Stimulated activated memory B cell treated with anti-CD40 and anti-IgM and Interleukin-4, amounts not matched to agents 10 μg/mL and 1 μg/mL and 100 μg/mL, for 72 hours (primary cell): ENCODE data around the gene SCAMP5.

Experiments
- ATAC-seq: fragments of 150-1000 bp; cut with Tn5 transposase; 2 replicates; pipeline ENCODE4 v1.10.0; 2021
- H3K27ac Mint-ChIP-seq: one replicate; pipeline ENCODE4 v1.8.0; 2022; ENCODE audit warnings: mild to moderate bottlenecking, mixed read lengths
- H3K27me3 Mint-ChIP-seq: one replicate; pipeline ENCODE4 v1.8.0; 2022; ENCODE audit warnings: mixed read lengths
- H3K36me3 Mint-ChIP-seq: one replicate; pipeline ENCODE4 v1.8.0; 2022; ENCODE audit warnings: mixed read lengths
- H3K4me1 Mint-ChIP-seq: one replicate; pipeline ENCODE4 v1.8.0; 2022; ENCODE audit warnings: mixed read lengths
- H3K4me3 Mint-ChIP-seq: one replicate; pipeline ENCODE4 v1.8.0; 2022; ENCODE audit warnings: mild to moderate bottlenecking, moderate library complexity, mixed read lengths
- H3K9me3 Mint-ChIP-seq: one replicate; pipeline ENCODE4 v1.8.0; 2022; ENCODE audit warnings: mixed read lengths

Gene SCAMP5

GRCh38 chr15:75023872-75024636 lies 28.7 kb downstream of the SCAMP5 start:
- Mint-ChIP-seq H3K4me3 (peak overlapping the region; percentile 90), H3K4me1 (peaks cover 36% of the 10 kb centered on the region), H3K27ac (peak overlapping the region; percentile 89), H3K36me3 (peaks cover 13% of the 10 kb centered on the region), H3K9me3 (no peaks in the 10 kb centered on the region), H3K27me3 (peaks cover 23% of the 10 kb centered on the region)
- ATAC-seq: peak; percentile 18

GRCh38 chr15:75025107-75025506 lies 29.7 kb downstream of the SCAMP5 start:
- peak overlapping the region; percentile 89 for H3K27ac Mint-ChIP-seq

GRCh38 chr15:75025548-75026260 lies 30.3 kb downstream of the SCAMP5 start:
- H3K36me3 Mint-ChIP-seq: peaks cover 22% of the 10 kb centered on the region
- ATAC-seq: no peak
- no peak overlapping the region for H3K27ac Mint-ChIP-seq
- H3K9me3 Mint-ChIP-seq: no peaks in the 10 kb centered on the region
- H3K27me3 Mint-ChIP-seq: peaks cover 8% of the 10 kb centered on the region
- H3K4me3 Mint-ChIP-seq: no peak overlapping the region
- H3K4me1 Mint-ChIP-seq: peaks cover 41% of the 10 kb centered on the region

More at GRCh38 chr15:75025107-75025506, 29.7 kb downstream of the SCAMP5 start:
- no peak for ATAC-seq
- H3K9me3 Mint-ChIP-seq: no peaks in the 10 kb centered on the region
- H3K4me3 Mint-ChIP-seq: peak overlapping the region; percentile 90
- H3K4me1 Mint-ChIP-seq: peaks cover 38% of the 10 kb centered on the region
- peaks cover 17% of the 10 kb centered on the region for H3K36me3 Mint-ChIP-seq
- H3K27me3 Mint-ChIP-seq: peaks cover 12% of the 10 kb centered on the region

- Mint-ChIP-seq H3K9me3 (no peaks in the 10 kb centered on the region), H3K36me3 (peaks cover 28% of the 10 kb centered on the region), H3K4me3 (no peak overlapping the region), H3K4me1 (peaks cover 58% of the 10 kb centered on the region), H3K27me3 (no peaks in the 10 kb centered on the region), H3K27ac (no peak overlapping the region)
- ATAC-seq: no peak
These were observed 32.2 kb downstream of the SCAMP5 start for GRCh38 chr15:75027551-75027950.

- peaks cover 28% of the 10 kb centered on the region for H3K36me3 Mint-ChIP-seq
- H3K4me3 Mint-ChIP-seq: no peak overlapping the region
- no peak for ATAC-seq
- H3K27ac Mint-ChIP-seq: peak overlapping the region; percentile 28
- H3K27me3 Mint-ChIP-seq: no peaks in the 10 kb centered on the region
- H3K4me1 Mint-ChIP-seq: peaks cover 59% of the 10 kb centered on the region
- no peaks in the 10 kb centered on the region for H3K9me3 Mint-ChIP-seq
These were observed 33.6 kb downstream of the SCAMP5 start for GRCh38 chr15:75028991-75029377.

- ATAC-seq: peak; percentile 91
- peak overlapping the region; percentile 28 for H3K27ac Mint-ChIP-seq
- peaks cover 54% of the 10 kb centered on the region for H3K4me1 Mint-ChIP-seq
- H3K9me3 Mint-ChIP-seq: no peaks in the 10 kb centered on the region
- H3K36me3 Mint-ChIP-seq: peaks cover 28% of the 10 kb centered on the region
- no peak overlapping the region for H3K4me3 Mint-ChIP-seq
- H3K27me3 Mint-ChIP-seq: no peaks in the 10 kb centered on the region
These were observed 34.1 kb downstream of the SCAMP5 start for GRCh38 chr15:75029378-75030022.

GRCh38 chr15:75030023-75030413 lies 34.7 kb downstream of the SCAMP5 start:
- Mint-ChIP-seq H3K36me3 (peaks cover 28% of the 10 kb centered on the region), H3K9me3 (no peaks in the 10 kb centered on the region), H3K27ac (no peak overlapping the region), H3K4me1 (peaks cover 49% of the 10 kb centered on the region), H3K4me3 (no peak overlapping the region), H3K27me3 (no peaks in the 10 kb centered on the region)
- ATAC-seq: no peak

- H3K4me3 Mint-ChIP-seq: no peak overlapping the region
- no peaks in the 10 kb centered on the region for H3K27me3 Mint-ChIP-seq
- no peak overlapping the region for H3K27ac Mint-ChIP-seq
- H3K36me3 Mint-ChIP-seq: peaks cover 28% of the 10 kb centered on the region
- ATAC-seq: no peak
- no peaks in the 10 kb centered on the region for H3K9me3 Mint-ChIP-seq
- H3K4me1 Mint-ChIP-seq: peaks cover 45% of the 10 kb centered on the region
These were observed 35.1 kb downstream of the SCAMP5 start for GRCh38 chr15:75030424-75030823.

- Mint-ChIP-seq H3K9me3 (no peaks in the 10 kb centered on the region), H3K4me1 (peaks cover 43% of the 10 kb centered on the region), H3K4me3 (no peak overlapping the region), H3K36me3 (peaks cover 35% of the 10 kb centered on the region), H3K27me3 (no peaks in the 10 kb centered on the region), H3K27ac (no peak overlapping the region)
- ATAC-seq: no peak
These were observed 36.5 kb downstream of the SCAMP5 start for GRCh38 chr15:75031848-75032247.

- peaks cover 39% of the 10 kb centered on the region for H3K36me3 Mint-ChIP-seq
- no peak overlapping the region for H3K27ac Mint-ChIP-seq
- no peak overlapping the region for H3K4me3 Mint-ChIP-seq
- H3K27me3 Mint-ChIP-seq: no peaks in the 10 kb centered on the region
- no peaks in the 10 kb centered on the region for H3K9me3 Mint-ChIP-seq
- peaks cover 48% of the 10 kb centered on the region for H3K4me1 Mint-ChIP-seq
- no peak for ATAC-seq
These were observed 37.0 kb downstream of the SCAMP5 start for GRCh38 chr15:75032395-75032794.

GRCh38 chr15:75033809-75034208 lies 38.4 kb downstream of the SCAMP5 start:
- Mint-ChIP-seq H3K4me1 (peaks cover 56% of the 10 kb centered on the region), H3K36me3 (peaks cover 30% of the 10 kb centered on the region), H3K9me3 (no peaks in the 10 kb centered on the region), H3K27ac (no peak overlapping the region), H3K4me3 (no peak overlapping the region), H3K27me3 (no peaks in the 10 kb centered on the region)
- ATAC-seq: no peak

- Mint-ChIP-seq H3K4me3 (no peak overlapping the region), H3K27me3 (no peaks in the 10 kb centered on the region), H3K9me3 (no peaks in the 10 kb centered on the region), H3K4me1 (peaks cover 56% of the 10 kb centered on the region), H3K27ac (no peak overlapping the region), H3K36me3 (peaks cover 24% of the 10 kb centered on the region)
- ATAC-seq: no peak
These were observed 39.3 kb downstream of the SCAMP5 start for GRCh38 chr15:75034615-75035014.

- Mint-ChIP-seq H3K27ac (no peak overlapping the region), H3K4me1 (peaks cover 52% of the 10 kb centered on the region)
- ATAC-seq: no peak
These were observed 40.9 kb downstream of the SCAMP5 start for GRCh38 chr15:75036212-75036616.

GRCh38 chr15:75037685-75038084 lies 42.3 kb downstream of the SCAMP5 start:
- H3K4me1 Mint-ChIP-seq: peaks cover 46% of the 10 kb centered on the region
- H3K36me3 Mint-ChIP-seq: peaks cover 13% of the 10 kb centered on the region
- no peaks in the 10 kb centered on the region for H3K27me3 Mint-ChIP-seq
- H3K9me3 Mint-ChIP-seq: no peaks in the 10 kb centered on the region
- H3K4me3 Mint-ChIP-seq: no peak overlapping the region
- H3K27ac Mint-ChIP-seq: peak overlapping the region; percentile 56
- ATAC-seq: no peak

More at GRCh38 chr15:75036212-75036616, 40.9 kb downstream of the SCAMP5 start:
- Mint-ChIP-seq H3K36me3 (peaks cover 14% of the 10 kb centered on the region), H3K9me3 (no peaks in the 10 kb centered on the region), H3K4me3 (no peak overlapping the region), H3K27me3 (no peaks in the 10 kb centered on the region)

- peaks cover 13% of the 10 kb centered on the region for H3K36me3 Mint-ChIP-seq
- no peak for ATAC-seq
- peaks cover 49% of the 10 kb centered on the region for H3K4me1 Mint-ChIP-seq
- H3K27ac Mint-ChIP-seq: peak overlapping the region; percentile 56
- H3K27me3 Mint-ChIP-seq: no peaks in the 10 kb centered on the region
- no peak overlapping the region for H3K4me3 Mint-ChIP-seq
- H3K9me3 Mint-ChIP-seq: no peaks in the 10 kb centered on the region
These were observed 42.9 kb downstream of the SCAMP5 start for GRCh38 chr15:75038231-75038630.
